ENCODE measurements around the gene TTC7B. TPM values are rescaled to one million over a fixed set of nuclear protein-coding genes. Genes with fewer than 3 reads are reported as not detected.

TTC7B gene
- total and polyA plus RNA-seq, 2 of the 8 experiments (the other 6 are each of a cell fraction or from before 2014, with no cell fraction given): 23.7 to 34.0 TPM

DNA sequence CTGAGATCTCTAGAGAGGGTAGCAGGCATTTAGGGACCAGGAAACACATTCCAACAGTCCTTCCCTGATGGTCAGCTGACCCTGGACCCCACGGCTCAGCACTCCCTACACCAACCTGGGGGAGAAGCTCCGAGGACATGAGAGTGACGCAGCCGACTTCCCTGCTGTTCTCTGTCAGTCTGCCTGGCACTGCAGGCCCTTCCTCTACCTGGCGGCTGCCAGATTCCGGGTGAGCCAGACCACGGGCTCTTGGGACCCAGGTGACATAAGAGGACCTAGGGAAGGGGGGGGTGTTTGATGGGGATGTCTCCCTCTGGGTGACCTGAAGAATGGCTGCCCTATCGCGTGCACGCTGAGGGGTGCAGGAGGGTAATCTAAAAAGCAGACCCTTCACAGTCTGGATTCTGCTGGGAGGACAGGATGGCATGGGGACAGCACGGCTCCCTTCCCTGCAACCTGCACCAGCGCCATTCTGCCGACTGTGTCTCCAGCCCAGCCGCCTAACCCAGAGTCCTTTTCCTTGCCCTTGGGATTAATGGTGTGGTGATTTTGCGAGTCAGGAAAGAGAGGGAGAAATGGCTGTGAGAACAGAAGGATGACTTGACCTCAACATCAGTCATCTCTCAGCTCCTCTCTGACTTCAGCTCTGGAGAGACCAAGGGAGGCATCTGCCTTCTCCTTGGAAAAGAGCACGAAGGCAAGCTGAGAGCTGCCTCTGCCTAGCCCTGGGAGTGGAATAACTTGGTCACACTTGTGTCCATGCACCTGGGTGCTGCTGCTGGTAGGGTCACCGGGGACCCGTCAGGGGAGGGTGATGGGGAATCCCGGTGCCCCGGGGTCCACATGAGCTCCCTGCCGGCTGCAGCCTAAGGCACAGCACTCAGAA, 260.9 kb downstream of the TTC7B start:
- Histone ChIP-seq H2AFZ (ENCODE audit: low read length) (no peak overlapping the region), H3K9ac (replicated peaks in 1 of 4; ENCODE audit: extremely low read depth in 1 of 4, low read depth in 3 of 4, low read length in 3 of 4) (peak overlapping the region in 1 of 4 experiments; percentile 10; a peak in 1 of 7 replicates), H4K20me1 (replicated peaks in 1 of 2; ENCODE audit: control insufficient read depth in 1 of 2, insufficient read depth in 2 of 2, low read length in 2 of 2) (no peaks in the 10 kb centered on the region), H2BK20ac (ENCODE audit: low read length) (peak overlapping the region; percentile 52), H3K36me3 (ENCODE audit: control insufficient read depth in 2 of 4, insufficient read depth in 4 of 4, low read length in 3 of 4) (no peaks in the 10 kb centered on the region), H2BK120ac (replicated peaks; ENCODE audit: low read depth, low read length) (no peak overlapping the region), H3K14ac (ENCODE audit: insufficient read length) (no peak overlapping the region), H3K79me1 (ENCODE audit: low read depth, low read length) (no peaks in the 10 kb centered on the region), H2BK5ac (ENCODE audit: low read depth, low read length) (0 out of 2 replicates have a peak overlapping the region, but pooled peaks have one; percentile 35), H3K27me3 (replicated peaks in 1 of 4; ENCODE audit: control insufficient read depth in 3 of 4, extremely low read depth in 1 of 4, insufficient read depth in 3 of 4, low read length in 3 of 4) (no peaks in the 10 kb centered on the region; a peak in 1 of 7 replicates), H3K27ac (ENCODE audit: low read depth, low read length) (0 out of 2 replicates have a peak overlapping the region, but pooled peaks have one; percentile 8), H3K4me3 (ENCODE audit: extremely low read depth in 1 of 4, insufficient read depth in 2 of 4, low read depth in 3 of 4, low read length in 4 of 4) (no peak overlapping the region), H3K4me2 (ENCODE audit: insufficient read depth in 1 of 2, low read depth in 2 of 2, low read length in 2 of 2) (peak overlapping the region; percentile 25 to 39; a peak in 1 of 4 replicates), H3K56ac (replicated peaks; ENCODE audit: insufficient read length, low read depth, low read length) (no peak overlapping the region), H3K23ac (ENCODE audit: insufficient read length) (no peak overlapping the region), H2BK12ac (ENCODE audit: low read depth, low read length) (peak overlapping the region; percentile 69; the same call in 1 of the 2 replicates), H3K23me2 (ENCODE audit: low read depth, low read length) (no peaks in the 10 kb centered on the region), H4K5ac (ENCODE audit: insufficient read length, low read depth, low read length) (no peak overlapping the region), H3K79me2 (ENCODE audit: control insufficient read depth in 1 of 2, insufficient read depth in 2 of 2, low read length in 2 of 2) (no peaks in the 10 kb centered on the region), H2AK5ac (ENCODE audit: low read depth, low read length) (no peak overlapping the region; the same call in 1 of the 2 replicates), H4K8ac (ENCODE audit: extremely low read depth, insufficient read depth, low read length) (peak overlapping the region; percentile 92; the same call in 1 of the 2 replicates), H3K4ac (replicated peaks; ENCODE audit: insufficient read length, low read depth, low read length) (no peak overlapping the region), H3K9me3 (ENCODE audit: insufficient read depth in 2 of 2, low read depth in 1 of 2, low read length in 1 of 2) (peaks cover 3 to 4% of the 10 kb centered on the region in 2 experiments; a peak in 2 of 4 replicates), H4K91ac (replicated peaks; ENCODE audit: insufficient read length, low read length) (no peak overlapping the region), H2BK15ac (ENCODE audit: low read length) (peak overlapping the region; percentile 13; the same call in 1 of the 2 replicates), H3K18ac (ENCODE audit: extremely low read depth, low read length) (peak overlapping the region; percentile 64), H3K4me1 (replicated peaks in 1 of 4; ENCODE audit: control insufficient read depth in 3 of 4, insufficient read depth in 4 of 4, low read length in 3 of 4) (peaks cover 0 to 17% (median 14%) of the 10 kb centered on the region in 4 experiments; a peak in 6 of 7 replicates)
- CTCF ChIA-PET (ENCODE audit: partially characterized antibody): interaction anchor here (0.5 to 1.8 kb wide), 10 partner anchors 9 to 202 kb away, joined by 3 to 5 read pairs (median 3); no protein-coding TSS in a partner anchor
- DNase-seq (ENCODE audit: low read depth in 1 of 2, low spot score in 2 of 2) (no peak), FAIRE-seq (no peak)
- POLR2A ChIA-PET (ENCODE audit: partially characterized antibody): interaction anchor here (0.8 to 1.4 kb wide), 3 partner anchors 9 to 158 kb away, joined by 3 to 4 read pairs (median 3); partner anchors contain the start of gene CALM1
- 84% methylated on average over 21 of the region's 21 CpGs; no CpG with 5 or more reads in 1 of the 2 experiments for WGBS, 2 experiments (ENCODE audit: extremely low coverage in 1 of 2, insufficient coverage in 1 of 2, insufficient read length in 1 of 2, insufficient replicate concordance in 2 of 2, low coverage in 1 of 2, low lambda C conversion rate in 2 of 2, missing lambda C conversion rate in 1 of 2)
- TF ChIP-seq YY1 (IDR thresholded peaks at IDR 0.05; ENCODE audit: low read depth, low read length) (no peak), CEBPB (IDR thresholded peaks at IDR 0.05; ENCODE audit: low read depth, low read length) (no peak), SP2 (IDR thresholded peaks at IDR 0.05; ENCODE audit: low read length) (no peak), CBX8 (IDR thresholded peaks at IDR 0.05; ENCODE audit: borderline replicate concordance, low read depth, low read length) (no peak), CHD2 (IDR thresholded peaks at IDR 0.05; ENCODE audit: low read length) (no peak), RNF2 (IDR thresholded peaks at IDR 0.05; ENCODE audit: borderline replicate concordance, low read depth, low read length, missing control alignments, poor library complexity, severe bottlenecking) (no peak), KDM4A (IDR thresholded peaks at IDR 0.05; ENCODE audit: low read depth, low read length, severe bottlenecking) (no peak), EGR1 (IDR thresholded peaks at IDR 0.05; ENCODE audit: borderline replicate concordance, low read depth, low read length) (no peak), SAP30 (IDR thresholded peaks at IDR 0.05; ENCODE audit: insufficient read depth, insufficient replicate concordance, low read length) (no peak), GTF2F1 (IDR thresholded peaks at IDR 0.05; ENCODE audit: borderline replicate concordance, low read depth, low read length) (no peak), KDM5A (IDR thresholded peaks at IDR 0.05; ENCODE audit: low read length) (no peak)
